Upper lobe of left lung (tissue), 4 donors: ENCODE data around the gene STUB1.

Experiments used
- EP300 ChIP-seq, 4 donors: sonication (generic); formaldehyde crosslinking; IDR thresholded peaks; one replicate each; pipeline ENCODE4 v1.5.1; 2017; ENCODE audit warnings: antibody characterized with exemption in 4 of 4, control low read depth in 2 of 4
- TF ChIP-seq, protein P1 (sequence below), 6 experiments: fragments of 450-650 bp in 4 of 6; fragments of 200-600 bp in 2 of 6; sonication (generic) in 2 of 6; IDR thresholded peaks; one replicate each; pipeline ENCODE4 v1.5.1; 2016 to 2019; ENCODE audit warnings: antibody characterized with exemption in 6 of 6

DNA sequence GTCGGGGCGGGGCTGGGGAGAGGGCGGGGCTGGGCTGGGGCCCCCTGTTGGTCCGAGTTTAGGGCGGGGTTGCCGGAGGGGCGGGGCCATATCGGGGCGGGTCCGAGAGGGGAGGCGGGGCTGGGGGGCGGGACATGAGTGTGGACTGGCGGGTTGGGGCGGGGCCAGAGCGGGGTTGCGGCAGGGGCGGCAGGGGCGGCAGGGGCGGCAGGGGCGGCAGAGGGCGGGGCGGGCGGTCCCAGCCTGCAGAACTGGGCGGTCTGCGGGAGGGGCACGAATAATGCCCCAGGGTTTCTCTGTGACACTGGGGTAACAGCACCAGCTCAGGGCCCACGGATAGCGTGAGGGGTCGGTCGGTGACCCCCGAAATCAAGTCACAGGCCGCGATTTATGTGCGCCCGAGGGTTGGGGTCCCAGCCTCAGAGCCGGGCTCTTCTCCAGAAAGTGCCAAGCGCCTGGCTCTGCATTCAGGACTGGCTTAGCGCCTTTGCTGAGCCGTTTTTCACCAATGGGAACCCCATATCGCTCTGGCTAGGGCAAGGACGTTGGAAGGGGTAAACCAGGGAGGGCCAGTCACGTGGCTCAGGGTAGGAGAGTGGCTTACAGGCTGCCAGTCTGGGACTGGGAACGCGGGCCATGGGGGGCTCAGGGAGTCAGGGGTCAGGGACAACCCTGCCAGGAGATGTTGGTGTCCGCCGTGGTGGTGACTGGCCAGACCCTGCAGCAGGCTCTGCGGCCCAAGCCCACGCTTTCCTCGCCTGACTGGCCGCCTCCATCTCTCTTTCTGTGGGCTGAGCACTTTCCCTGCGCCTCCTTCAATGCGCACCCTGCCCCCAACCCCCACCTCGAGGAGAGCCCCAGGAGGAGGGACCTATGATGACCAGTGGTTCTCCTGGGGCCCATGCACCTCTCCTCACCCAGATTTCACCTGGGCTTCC lies 42.9 kb upstream of the STUB1 start:
- TF ChIP-seq, protein P1, sequence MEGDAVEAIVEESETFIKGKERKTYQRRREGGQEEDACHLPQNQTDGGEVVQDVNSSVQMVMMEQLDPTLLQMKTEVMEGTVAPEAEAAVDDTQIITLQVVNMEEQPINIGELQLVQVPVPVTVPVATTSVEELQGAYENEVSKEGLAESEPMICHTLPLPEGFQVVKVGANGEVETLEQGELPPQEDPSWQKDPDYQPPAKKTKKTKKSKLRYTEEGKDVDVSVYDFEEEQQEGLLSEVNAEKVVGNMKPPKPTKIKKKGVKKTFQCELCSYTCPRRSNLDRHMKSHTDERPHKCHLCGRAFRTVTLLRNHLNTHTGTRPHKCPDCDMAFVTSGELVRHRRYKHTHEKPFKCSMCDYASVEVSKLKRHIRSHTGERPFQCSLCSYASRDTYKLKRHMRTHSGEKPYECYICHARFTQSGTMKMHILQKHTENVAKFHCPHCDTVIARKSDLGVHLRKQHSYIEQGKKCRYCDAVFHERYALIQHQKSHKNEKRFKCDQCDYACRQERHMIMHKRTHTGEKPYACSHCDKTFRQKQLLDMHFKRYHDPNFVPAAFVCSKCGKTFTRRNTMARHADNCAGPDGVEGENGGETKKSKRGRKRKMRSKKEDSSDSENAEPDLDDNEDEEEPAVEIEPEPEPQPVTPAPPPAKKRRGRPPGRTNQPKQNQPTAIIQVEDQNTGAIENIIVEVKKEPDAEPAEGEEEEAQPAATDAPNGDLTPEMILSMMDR (IDR thresholded peaks at IDR 0.05), result no peak
- TF ChIP-seq EP300 (IDR thresholded peaks at IDR 0.05), result no peak
